NCI-H1092 treated with DMSO at 0.1 percent for 48 hours (cell line): ENCODE data around the gene ULBP1.
"Not testable (repeated sequence)": the region's sequence is repeated elsewhere in the genome, so short reads cannot be mapped to it uniquely, and the experiment has no call there.

ENCODE experiments used
- DNase-seq: peaks from one replicate; lab custom pipeline; 2025; lab: John Stamatoyannopoulos, UW

Gene ULBP1

DNA sequence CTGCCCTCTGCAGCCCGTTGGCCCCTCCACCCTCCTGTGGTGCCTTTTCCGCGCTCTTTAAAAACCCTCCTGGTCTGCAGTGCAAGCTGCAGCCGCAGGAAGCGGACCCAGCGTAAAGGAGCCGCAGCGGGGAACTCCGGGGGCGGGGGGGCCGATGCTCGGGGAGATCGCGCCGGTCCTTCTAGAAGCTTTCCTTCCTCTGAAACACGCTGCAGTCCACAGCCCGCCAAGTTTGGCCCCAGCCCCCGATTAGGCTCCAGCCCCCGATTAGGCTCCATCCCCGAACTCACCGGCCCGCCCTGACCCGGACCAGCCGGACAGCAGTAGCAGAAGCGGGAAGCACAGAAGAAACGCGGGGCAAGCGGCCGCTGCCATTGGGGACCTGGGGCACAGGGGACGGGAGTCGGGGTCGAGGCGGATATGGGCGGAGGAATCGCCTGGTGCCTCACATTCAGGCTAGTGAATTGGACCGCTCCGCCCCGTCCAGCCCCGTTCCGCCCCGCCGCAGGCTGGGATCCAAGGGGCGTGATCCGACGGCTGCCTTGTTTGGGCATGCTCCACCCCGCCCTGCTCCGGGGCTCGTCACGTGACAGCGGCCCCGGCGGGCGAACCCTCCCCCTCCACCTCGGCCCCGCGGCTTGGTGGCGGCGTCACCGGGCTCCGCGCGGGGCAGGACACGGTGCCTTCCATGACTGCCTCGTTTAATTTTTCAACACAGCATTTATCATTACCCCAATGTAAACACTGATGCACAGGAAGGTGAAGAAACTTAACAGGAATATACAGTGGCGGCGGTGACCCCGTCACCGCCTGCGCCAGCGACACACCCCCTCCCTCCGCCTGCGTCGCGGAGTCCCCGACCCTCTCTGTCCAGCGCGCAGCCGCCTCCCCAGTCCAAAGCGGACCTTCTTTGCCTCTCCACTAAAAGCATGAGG is 41.3 kb downstream of the ULBP1 start:
- peak; percentile 86 for DNase-seq

DNA sequence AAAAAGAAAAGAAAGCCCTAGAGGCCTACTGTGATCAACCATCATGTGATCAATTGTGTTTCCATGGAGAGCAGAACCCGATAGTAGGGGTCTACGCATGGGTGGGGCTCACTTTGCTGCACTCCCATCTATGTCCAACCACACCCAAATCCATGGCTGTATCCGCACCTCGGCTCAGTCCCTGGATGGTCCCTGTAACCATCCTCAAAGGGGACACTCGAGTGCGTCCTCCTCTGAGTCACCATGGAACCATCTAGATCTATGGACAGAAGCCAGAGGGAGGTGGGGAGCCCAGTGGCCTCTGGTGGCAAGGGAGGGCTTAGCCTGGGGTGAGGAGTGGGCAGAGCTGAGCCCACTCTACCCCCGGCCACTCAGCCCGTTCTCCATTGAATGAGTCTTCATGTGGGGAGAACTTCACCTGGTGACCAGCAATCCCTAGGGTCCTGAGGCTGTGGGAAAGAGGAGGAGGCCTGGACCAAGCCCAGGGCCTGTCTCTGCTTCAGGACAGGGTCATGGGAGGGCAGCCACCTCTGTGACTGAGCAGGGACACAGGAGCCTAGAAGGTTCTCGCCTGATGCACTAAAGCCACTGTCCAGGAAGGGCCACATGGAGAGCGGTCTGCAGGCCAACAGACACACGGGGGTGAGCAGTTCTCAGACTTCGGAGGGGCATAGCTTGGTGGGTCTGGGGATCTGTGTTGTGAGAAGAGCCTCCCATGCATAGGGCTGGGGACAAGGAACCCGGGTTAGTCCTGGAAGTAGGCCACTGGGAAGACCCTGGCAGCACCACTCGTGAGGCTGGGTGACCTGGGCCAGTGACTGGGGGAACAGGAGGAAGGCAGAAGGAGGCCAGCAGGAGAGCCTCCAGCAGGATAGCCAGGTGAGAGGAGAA is 42.3 kb downstream of the ULBP1 start:
- no peak for DNase-seq

DNA sequence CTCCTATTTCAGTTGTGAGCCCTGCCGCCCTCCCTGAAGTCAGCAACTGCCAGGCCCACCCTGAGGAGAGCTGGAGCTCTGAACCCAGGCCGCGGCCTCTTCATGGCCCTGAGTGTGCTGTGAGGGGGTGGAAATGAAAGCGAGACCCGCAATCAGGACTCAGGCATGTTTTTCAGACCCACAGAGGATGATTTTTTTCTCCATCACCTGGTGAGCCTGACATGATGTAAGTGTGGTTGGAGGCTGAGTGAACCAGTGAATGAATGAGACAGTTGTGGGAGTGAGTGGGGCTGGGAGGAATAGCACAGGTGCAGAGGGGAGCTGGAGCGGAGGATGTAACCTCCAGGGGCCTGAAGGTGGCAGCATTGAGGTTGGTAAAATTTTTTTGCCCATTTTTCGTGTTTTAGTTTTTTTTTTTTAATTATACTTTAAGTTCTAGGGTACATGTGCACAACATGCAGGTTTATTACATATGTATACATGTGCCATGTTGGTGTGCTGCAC is 43.3 kb downstream of the ULBP1 start:
- no peak for DNase-seq

DNA sequence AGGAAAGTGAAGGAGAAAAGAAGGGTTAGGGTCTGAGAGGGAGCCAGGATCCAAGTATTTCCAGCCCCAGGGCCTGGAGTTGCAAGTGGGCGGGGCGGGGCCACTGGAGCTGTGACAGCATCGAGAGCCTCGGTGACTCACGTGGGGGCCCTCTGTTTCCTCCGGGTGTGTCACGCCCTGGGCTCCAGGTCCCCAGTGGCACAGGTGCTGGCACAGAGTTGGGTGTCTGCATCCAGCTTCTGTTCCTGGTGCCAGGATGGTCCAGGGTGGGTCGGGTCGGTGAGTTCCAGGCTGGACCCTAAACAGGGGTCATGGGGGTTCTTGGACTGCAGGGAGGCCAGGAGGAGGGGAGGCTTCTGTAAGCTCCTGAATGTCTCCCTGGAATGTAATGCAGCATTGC is 44.8 kb downstream of the ULBP1 start:
- DNase-seq, result no peak

- not testable (repeated sequence) for DNase-seq
Measured at GRCh38 chr6:150012846-150013784, 49.4 kb downstream of the ULBP1 start.

DNA sequence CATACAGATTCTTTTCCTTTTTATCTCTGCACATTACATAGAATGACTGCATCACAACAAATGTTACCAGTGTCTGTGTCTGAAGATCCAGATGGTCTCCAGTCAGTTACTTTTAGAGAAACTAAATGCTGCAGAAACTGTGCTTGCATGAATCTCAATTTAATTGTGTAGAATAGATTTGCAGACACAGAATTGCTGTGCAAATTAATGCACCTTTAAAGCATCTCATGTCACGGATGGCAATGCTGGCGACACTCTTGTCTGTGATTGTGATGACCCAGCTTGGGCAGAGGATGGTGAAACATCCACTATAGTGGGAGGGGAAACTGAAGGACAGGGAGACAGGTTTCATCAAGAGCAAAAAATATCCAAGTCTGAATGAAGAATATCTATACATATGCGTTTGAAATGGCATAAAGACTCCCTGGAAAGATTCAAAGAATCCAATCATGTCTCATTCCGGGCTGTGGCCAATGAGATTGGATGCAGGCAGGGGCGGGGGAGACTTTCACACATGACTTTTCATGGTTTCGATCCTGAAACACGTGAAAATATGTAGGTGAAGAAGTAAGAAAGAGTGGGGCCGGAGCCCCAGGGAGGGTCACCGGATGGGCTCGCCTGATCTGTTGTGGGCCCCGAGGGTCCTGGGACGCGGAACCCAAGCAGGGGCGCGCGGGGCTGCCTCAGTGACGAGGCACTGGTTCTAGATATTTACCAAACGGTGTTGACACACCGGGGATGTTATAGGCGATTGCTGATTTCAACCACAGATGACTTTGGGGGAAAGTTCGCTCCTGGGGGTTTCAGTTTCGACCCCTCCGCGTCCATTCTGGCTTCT is 50.3 kb downstream of the ULBP1 start:
- DNase-seq, result not testable (repeated sequence)

GRCh38 chr6:150014623-150015280 is 51.0 kb downstream of the ULBP1 start:
- not testable (repeated sequence) for DNase-seq

- not testable (repeated sequence) for DNase-seq
Measured at GRCh38 chr6:150015281-150016001, 51.7 kb downstream of the ULBP1 start.

GRCh38 chr6:150016324-150017185 is 52.8 kb downstream of the ULBP1 start:
- DNase-seq, result peak; percentile 57

DNA sequence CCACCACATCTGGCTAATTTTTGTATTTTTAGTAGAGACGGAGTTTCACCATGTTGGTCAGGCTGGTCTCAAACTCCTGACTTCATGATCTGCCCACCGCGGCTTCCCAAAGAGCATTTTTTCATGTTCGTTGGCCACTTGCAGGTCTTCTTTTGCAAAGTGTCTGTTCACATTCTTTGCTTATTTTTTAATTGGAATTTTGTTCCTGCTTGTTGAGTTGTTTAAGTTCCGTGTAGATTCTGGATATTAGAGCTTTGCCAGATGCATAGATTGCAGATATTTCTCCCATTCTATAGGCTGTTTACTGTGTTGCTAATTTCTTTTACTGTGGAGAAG is 53.4 kb downstream of the ULBP1 start:
- DNase-seq, result not testable (repeated sequence)

GRCh38 chr6:150018846-150019580 is 55.3 kb downstream of the ULBP1 start:
- no peak for DNase-seq

DNA sequence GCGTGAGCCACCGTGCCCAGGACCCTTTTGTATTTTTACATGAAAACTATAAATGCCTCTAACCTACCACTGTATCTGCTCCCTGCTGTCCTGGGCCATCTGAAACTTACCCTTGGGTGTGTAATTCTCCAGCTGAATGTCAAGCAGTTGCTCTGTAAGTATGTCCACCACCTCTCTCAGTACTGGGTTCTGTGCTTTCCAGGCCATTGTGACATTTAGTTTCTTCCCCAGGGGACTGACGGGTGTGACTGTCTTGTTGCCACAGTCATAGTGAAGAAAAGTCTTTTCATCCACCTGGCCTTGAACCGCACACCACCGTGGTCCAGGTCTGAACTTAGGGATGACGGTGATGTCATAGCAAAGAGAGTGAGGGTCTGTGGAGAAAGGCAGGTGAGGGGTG is 58.1 kb downstream of the ULBP1 start:
- DNase-seq, result not testable (repeated sequence)
